PC-3 (cell line): ENCODE measurements around the gene EIF6. TPM values are rescaled to one million over a fixed set of nuclear protein-coding genes. Genes with fewer than 3 reads are reported as not detected.
A peak's percentile ranks its signal among the peaks of the same experiment; 100 is the strongest.

ENCODE experiments used
- ATAC-seq: fragments of 200-7000 bp; cut with Tn5 transposase; 2 replicates; pipeline ENCODE4 v1.9.1; 2020; ENCODE audit warnings: mild to moderate bottlenecking, moderate library complexity
- BruUV-seq: library from RNA; stranded (reverse); fragments of 400-500 nt; replicated peaks from 2 replicates; lab custom pipeline; 2021; lab: Mats Ljungman, UMichigan
- CTCF ChIA-PET: fragments of 300-600 bp; sonication (Branson Sonifier 250); formaldehyde crosslinking; loops from one replicate; lab custom pipeline; 2022; ENCODE audit warnings: antibody characterized with exemption; lab: Charles Lee
- POLR2A ChIA-PET: fragments of 300-600 bp; sonication (Branson Sonifier 250); formaldehyde crosslinking; loops from one replicate; lab custom pipeline; 2022; ENCODE audit warnings: antibody characterized with exemption; ENCODE audit not compliant: unreplicated experiment; lab: Charles Lee
- DNase-seq: peaks from one replicate; pipeline ENCODE4 v3.0.0-alpha.2; 2015
- H2AFZ ChIP-seq: fragments of 300-600 bp; sonication (generic); 2 replicates; pipeline ENCODE4 v1.6.0; 2016; ENCODE audit warnings: antibody characterized with exemption, low read length
- H3F3A ChIP-seq: fragments of 300-600 bp; sonication (generic); one replicate; pipeline ENCODE4 v1.6.0; 2017; ENCODE audit warnings: antibody characterized with exemption, low read length, control low read depth, mild to moderate bottlenecking; ENCODE audit not compliant: unreplicated experiment
- H3K27ac ChIP-seq: fragments of 300-600 bp; sonication (generic); 2 replicates; pipeline ENCODE4 v1.5.1; 2016; ENCODE audit warnings: mild to moderate bottlenecking, low read length
- H3K27me3 ChIP-seq: fragments of 300-600 bp; sonication (generic); 2 replicates; pipeline ENCODE4 v1.6.1; 2016; ENCODE audit warnings: low read length, mixed read lengths
- H3K36me3 ChIP-seq: fragments of 300-600 bp; sonication (generic); 2 replicates; pipeline ENCODE4 v1.6.1; 2016; ENCODE audit warnings: low read depth, mixed run types, low read length, mixed read lengths
- H3K4me1 ChIP-seq: fragments of 300-600 bp; sonication (generic); 2 replicates; pipeline ENCODE4 v1.5.1; 2016; ENCODE audit warnings: low read length; ENCODE audit not compliant: insufficient read depth
- H3K4me2 ChIP-seq: fragments of 300-600 bp; sonication (generic); 2 replicates; pipeline ENCODE4 v1.6.0; 2016; ENCODE audit warnings: low read length
- H3K4me3 ChIP-seq: fragments of 300-600 bp; sonication (generic); 2 replicates; pipeline ENCODE4 v1.5.1; 2016; ENCODE audit warnings: mild to moderate bottlenecking, low read length, mixed read lengths
- H3K79me2 ChIP-seq: fragments of 300-600 bp; sonication (generic); 2 replicates; pipeline ENCODE4 v1.6.1; 2017; ENCODE audit warnings: low read length, mixed read lengths
- H3K9ac ChIP-seq: fragments of 300-600 bp; sonication (generic); 2 replicates; pipeline ENCODE4 v1.6.0; 2016; ENCODE audit warnings: mild to moderate bottlenecking, low read length
- H3K9me2 ChIP-seq: fragments of 300-600 bp; sonication (generic); replicated peaks from 2 replicates; pipeline ENCODE4 v1.6.1; 2016; ENCODE audit warnings: mixed run types, low read length, mixed read lengths
- H3K9me3 ChIP-seq: fragments of 300-600 bp; sonication (generic); 2 replicates; pipeline ENCODE4 v1.6.1; 2016; ENCODE audit warnings: low read length, mixed read lengths
- H4K20me1 ChIP-seq: fragments of 300-600 bp; sonication (generic); 2 replicates; pipeline ENCODE4 v1.6.1; 2016; ENCODE audit warnings: low read length, mixed read lengths
- CTCF ChIP-seq: fragments of 300-600 bp; sonication (generic); conservative IDR thresholded peaks from 2 replicates; pipeline ENCODE4 v1.5.1; 2017; ENCODE audit warnings: antibody characterized with exemption, low read depth, mild to moderate bottlenecking, low read length
- EZH2 ChIP-seq: fragments of 300-600 bp; sonication (generic); IDR thresholded peaks from one replicate; pipeline ENCODE4 v1.6.1; 2017; ENCODE audit warnings: antibody characterized with exemption, mild to moderate bottlenecking, low read length; ENCODE audit not compliant: unreplicated experiment
- EZH2phosphoT487 ChIP-seq: fragments of 300-600 bp; sonication (generic); IDR thresholded peaks from 2 replicates; pipeline ENCODE4 v1.6.1; 2018; ENCODE audit warnings: mild to moderate bottlenecking, antibody characterized with exemption, low read length, borderline replicate concordance
- intact Hi-C: fragments of 100-400 bp; cut with micrococcal nuclease; formaldehyde crosslinking; loops from 2 replicates; pipeline ENCODE4 v1.9.0; 2023
- total RNA-seq: library from RNA; depleted of rRNA; stranded (reverse); fragments of >200 nt; gene quantifications from 2 replicates; pipeline ENCODE4 v1.2.3, GENCODE V29; 2014

The EIF6 gene
- total RNA-seq, 1 experiment from 2014 or later = 292 TPM

GRCh38 chr20:35311409-35311808 lies 26.8 kb upstream of the EIF6 start:
- Histone ChIP-seq H3K4me3 (peak overlapping the region; percentile 19; the same call in 1 of the 2 replicates), H3K27me3 (no peaks in the 10 kb centered on the region), H4K20me1 (no peaks in the 10 kb centered on the region), H3K9me2 (no peaks in the 10 kb centered on the region), H3K9me3 (no peaks in the 10 kb centered on the region), H2AFZ (no peak overlapping the region), H3K79me2 (no peaks in the 10 kb centered on the region), H3K4me2 (peak overlapping the region; percentile 35), H3K9ac (peak overlapping the region; percentile 82), H3K36me3 (no peaks in the 10 kb centered on the region), H3K27ac (peak overlapping the region; percentile 91), H3K4me1 (peaks cover 85% of the 10 kb centered on the region), H3F3A (peaks cover 23% of the 10 kb centered on the region)
- POLR2A ChIA-PET = interaction anchor here (0.6 kb wide), 1 partner anchor 27 kb away, joined by 3 read pairs; the partner anchor contains the start of gene EIF6
- DNase-seq (peak; percentile 94), ATAC-seq (peak; percentile 11)
- no TSS peak for BruUV-seq
- intact Hi-C loops = no loop called here
- CTCF ChIA-PET = no interaction called here
- TF ChIP-seq EZH2 = no peak
- no peak for TF ChIP-seq CTCF
- no peak for TF ChIP-seq EZH2phosphoT487

- H3K4me2 ChIP-seq = peak overlapping the region; percentile 40
- peak; percentile 9 for ATAC-seq
- intact Hi-C loops = loop anchor here (1.0 kb wide), 1 partner anchor 11 kb away; no protein-coding TSS in a partner anchor
Observed at GRCh38 chr20:35307666-35308653, 23.4 kb upstream of the EIF6 start.

More at GRCh38 chr20:35307666-35308653, 23.4 kb upstream of the EIF6 start:
- TF ChIP-seq CTCF = no peak
- no peak for TF ChIP-seq EZH2
- TF ChIP-seq EZH2phosphoT487 = no peak
- H3K36me3 ChIP-seq = no peaks in the 10 kb centered on the region
- peak overlapping the region; percentile 86 for H3K9ac ChIP-seq
- ChIA-PET POLR2A (interaction anchor here (1.3 kb wide), 1 partner anchor 10 kb away, joined by 8 read pairs; no protein-coding TSS in a partner anchor), CTCF (interaction anchor here (0.5 to 3.7 kb wide), 4 partner anchors 11 to 660 kb away, joined by 3 to 19 read pairs (median 4); no protein-coding TSS in a partner anchor)
- peak overlapping the region; percentile 98 for H3K27ac ChIP-seq
- H3K9me3 ChIP-seq = no peaks in the 10 kb centered on the region
- H3K9me2 ChIP-seq = no peaks in the 10 kb centered on the region
- no peak overlapping the region for H3K4me3 ChIP-seq
- peaks cover 25% of the 10 kb centered on the region for H3F3A ChIP-seq
- no peaks in the 10 kb centered on the region for H3K27me3 ChIP-seq
- peak; percentile 94 for DNase-seq
- no peaks in the 10 kb centered on the region for H4K20me1 ChIP-seq
- peaks cover 90% of the 10 kb centered on the region for H3K4me1 ChIP-seq
- no TSS peak for BruUV-seq
- H3K79me2 ChIP-seq = 0 out of 2 replicates have a peak, but pooled peaks cover 7% of the 10 kb centered on the region
- H2AFZ ChIP-seq = no peak overlapping the region
